SK-N-MC (cell line): ENCODE measurements around the gene IL15.
"Not testable (repeated sequence)": the region's sequence is repeated elsewhere in the genome, so short reads cannot be mapped to it uniquely, and the experiment has no call there.

Experiments
- DNase-seq: peaks from one replicate; pipeline ENCODE4 v3.0.0-alpha.2; 2011; ENCODE audit warnings: low read depth, low spot score
- H3K27ac ChIP-seq: fragments of 200-600 bp; sonication (generic); 2 replicates; pipeline ENCODE4 v1.5.1; 2016; ENCODE audit warnings: mixed run types
- H3K36me3 ChIP-seq: fragments of 200-600 bp; sonication (generic); 2 replicates; pipeline ENCODE4 v1.6.1; 2017; ENCODE audit warnings: antibody characterized with exemption, low read length, mixed read lengths; ENCODE audit not compliant: insufficient read depth
- H3K4me3 ChIP-seq: fragments of 200-600 bp; sonication (generic); 2 replicates; pipeline ENCODE4 v1.5.1; 2016
- H3K9ac ChIP-seq: fragments of 200-600 bp; sonication (generic); 2 replicates; pipeline ENCODE4 v1.8.0; 2017; ENCODE audit warnings: mixed run types, mixed read lengths; ENCODE audit not compliant: insufficient read length
- H3K9me3 ChIP-seq: fragments of 200-600 bp; sonication (generic); 2 replicates; pipeline ENCODE4 v1.6.1; 2017; ENCODE audit warnings: low read depth, mild to moderate bottlenecking, antibody characterized with exemption, low read length, moderate library complexity, mixed read lengths
- EZH2 ChIP-seq: fragments of 200-600 bp; sonication (generic); IDR thresholded peaks from one replicate; pipeline ENCODE4 v1.6.1; 2017; ENCODE audit warnings: antibody characterized with exemption
- FOXP2 ChIP-seq: optimal IDR thresholded peaks from 2 replicates; pipeline ENCODE3; 2011; ENCODE audit warnings: mild to moderate bottlenecking, moderate library complexity; ENCODE audit not compliant: insufficient read depth; ENCODE audit errors: extremely low read length, control extremely low read depth
- POLR2AphosphoS5 ChIP-seq: IDR thresholded peaks from 2 replicates; pipeline ENCODE4 v1.6.1; 2012; ENCODE audit warnings: mild to moderate bottlenecking, low read depth, low read length, borderline replicate concordance

Gene IL15

GRCh38 chr4:141636082-141636770, at the start of gene IL15:
Gene IL15 (plus strand): TSS chr4:141636583. CDS start chr4:141719465, 82,882 bp downstream.
- H3K4me3 ChIP-seq, result peak within 1 kb of the TSS; percentile 84
- H3K36me3 ChIP-seq, result no peaks in the 10 kb centered on the region
- TF ChIP-seq FOXP2, result no peak
- TF ChIP-seq POLR2AphosphoS5, result no peak
- no peak for TF ChIP-seq EZH2
- no peaks in the 10 kb centered on the region for H3K9me3 ChIP-seq
- DNase-seq, result no peak
- no peak within 1 kb of the TSS for H3K27ac ChIP-seq
- peak within 1 kb of the TSS; percentile 35 for H3K9ac ChIP-seq

- Histone ChIP-seq H3K9ac (no peak overlapping the region), H3K27ac (no peak overlapping the region), H3K4me3 (no peak overlapping the region), H3K9me3 (no peaks in the 10 kb centered on the region), H3K36me3 (no peaks in the 10 kb centered on the region)
- TF ChIP-seq FOXP2, result no peak
- TF ChIP-seq EZH2, result no peak
- no peak for DNase-seq
These were observed 48.5 kb upstream of the IL15 start for GRCh38 chr4:141587897-141588296.

GRCh38 chr4:141595531-141595930, 40.9 kb upstream of the IL15 start:
- TF ChIP-seq FOXP2 (no peak), POLR2AphosphoS5 (no peak)
- Histone ChIP-seq H3K9me3 (no peaks in the 10 kb centered on the region), H3K4me3 (no peak overlapping the region), H3K27ac (no peak overlapping the region), H3K36me3 (no peaks in the 10 kb centered on the region), H3K9ac (no peak overlapping the region)
- no peak for DNase-seq

GRCh38 chr4:141599853-141600252, 36.5 kb upstream of the IL15 start:
- no peak overlapping the region for H3K27ac ChIP-seq
- no peak overlapping the region for H3K4me3 ChIP-seq
- TF ChIP-seq EZH2 (no peak), FOXP2 (no peak), POLR2AphosphoS5 (no peak)
- no peaks in the 10 kb centered on the region for H3K9me3 ChIP-seq
- DNase-seq, result no peak
- no peaks in the 10 kb centered on the region for H3K36me3 ChIP-seq
- H3K9ac ChIP-seq, result no peak overlapping the region

GRCh38 chr4:141604683-141605082, 31.7 kb upstream of the IL15 start:
- H3K4me3 ChIP-seq, H3K9me3 ChIP-seq, DNase-seq, H3K27ac ChIP-seq, H3K9ac ChIP-seq, H3K36me3 ChIP-seq: not testable (repeated sequence)

GRCh38 chr4:141605425-141605856, 30.9 kb upstream of the IL15 start:
- Histone ChIP-seq H3K9ac (no peak overlapping the region), H3K4me3 (no peak overlapping the region), H3K9me3 (no peaks in the 10 kb centered on the region), H3K36me3 (no peaks in the 10 kb centered on the region), H3K27ac (no peak overlapping the region)
- TF ChIP-seq EZH2 (no peak), FOXP2 (no peak), POLR2AphosphoS5 (no peak)
- DNase-seq, result no peak

- TF ChIP-seq POLR2AphosphoS5, result no peak
- no peak for TF ChIP-seq EZH2
- no peak for DNase-seq
- no peaks in the 10 kb centered on the region for H3K36me3 ChIP-seq
- H3K4me3 ChIP-seq, result no peak overlapping the region
- no peaks in the 10 kb centered on the region for H3K9me3 ChIP-seq
- H3K9ac ChIP-seq, result no peak overlapping the region
- H3K27ac ChIP-seq, result no peak overlapping the region
These were observed 27.1 kb upstream of the IL15 start for GRCh38 chr4:141609243-141609642.

- Histone ChIP-seq H3K9me3 (no peaks in the 10 kb centered on the region), H3K27ac (no peak overlapping the region), H3K9ac (no peak overlapping the region), H3K36me3 (no peaks in the 10 kb centered on the region), H3K4me3 (no peak overlapping the region)
- TF ChIP-seq POLR2AphosphoS5 (no peak), EZH2 (no peak), FOXP2 (no peak)
- no peak for DNase-seq
These were observed 26.0 kb upstream of the IL15 start for GRCh38 chr4:141610365-141610764.

GRCh38 chr4:141614878-141615586, 21.4 kb upstream of the IL15 start:
- Histone ChIP-seq H3K9ac (no peak overlapping the region), H3K27ac (no peak overlapping the region), H3K36me3 (no peaks in the 10 kb centered on the region), H3K9me3 (no peaks in the 10 kb centered on the region), H3K4me3 (no peak overlapping the region)
- no peak for DNase-seq
- no peak for TF ChIP-seq FOXP2
- TF ChIP-seq POLR2AphosphoS5, result no peak
- no peak for TF ChIP-seq EZH2

- DNase-seq, H3K9me3 ChIP-seq, H3K9ac ChIP-seq, H3K4me3 ChIP-seq, H3K36me3 ChIP-seq, H3K27ac ChIP-seq: not testable (repeated sequence)
These were observed 20.8 kb upstream of the IL15 start for GRCh38 chr4:141615587-141615918.
